OCI-LY7 (cell line): ENCODE results near the gene UBE2D1.

Experiments used
- EZH2phosphoT487 ChIP-seq: fragments of 200-600 bp; sonication (generic); IDR thresholded peaks from 2 replicates; pipeline ENCODE4 v1.6.1; 2018; ENCODE audit warnings: low read depth, borderline replicate concordance, mild to moderate bottlenecking, mixed run types, antibody characterized with exemption, low read length, moderate library complexity, mixed read lengths
- TF ChIP-seq, protein P1 (sequence below): fragments of 200-600 bp; sonication (generic); conservative IDR thresholded peaks from 2 replicates; pipeline ENCODE4 v1.5.1; 2014; ENCODE audit warnings: mild to moderate bottlenecking, antibody characterized with exemption, low read length, moderate library complexity, mixed read lengths

DNA sequence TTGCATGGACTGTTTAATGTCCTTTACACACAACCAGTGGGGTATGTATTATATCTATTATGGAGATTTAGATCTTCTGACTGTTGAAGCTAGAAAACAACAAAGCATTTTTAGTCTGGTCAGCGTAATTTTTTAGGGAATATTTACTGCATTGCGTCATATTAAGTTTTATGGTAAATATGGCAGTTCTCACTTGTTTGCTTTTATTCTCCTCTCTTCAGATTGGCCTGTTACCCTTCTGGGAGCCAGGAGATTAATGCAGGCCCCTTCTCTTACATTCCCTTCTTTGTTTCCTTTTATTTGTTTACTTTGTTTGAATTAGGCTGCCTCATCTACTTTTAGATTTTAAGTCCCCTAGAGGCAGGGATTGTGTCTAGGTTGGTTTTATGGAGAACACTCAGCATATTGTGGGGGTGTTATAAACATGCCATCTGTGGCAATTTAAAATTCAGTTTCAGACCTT, 13.8 kb downstream of the UBE2D1 start:
- TF ChIP-seq, protein P1, sequence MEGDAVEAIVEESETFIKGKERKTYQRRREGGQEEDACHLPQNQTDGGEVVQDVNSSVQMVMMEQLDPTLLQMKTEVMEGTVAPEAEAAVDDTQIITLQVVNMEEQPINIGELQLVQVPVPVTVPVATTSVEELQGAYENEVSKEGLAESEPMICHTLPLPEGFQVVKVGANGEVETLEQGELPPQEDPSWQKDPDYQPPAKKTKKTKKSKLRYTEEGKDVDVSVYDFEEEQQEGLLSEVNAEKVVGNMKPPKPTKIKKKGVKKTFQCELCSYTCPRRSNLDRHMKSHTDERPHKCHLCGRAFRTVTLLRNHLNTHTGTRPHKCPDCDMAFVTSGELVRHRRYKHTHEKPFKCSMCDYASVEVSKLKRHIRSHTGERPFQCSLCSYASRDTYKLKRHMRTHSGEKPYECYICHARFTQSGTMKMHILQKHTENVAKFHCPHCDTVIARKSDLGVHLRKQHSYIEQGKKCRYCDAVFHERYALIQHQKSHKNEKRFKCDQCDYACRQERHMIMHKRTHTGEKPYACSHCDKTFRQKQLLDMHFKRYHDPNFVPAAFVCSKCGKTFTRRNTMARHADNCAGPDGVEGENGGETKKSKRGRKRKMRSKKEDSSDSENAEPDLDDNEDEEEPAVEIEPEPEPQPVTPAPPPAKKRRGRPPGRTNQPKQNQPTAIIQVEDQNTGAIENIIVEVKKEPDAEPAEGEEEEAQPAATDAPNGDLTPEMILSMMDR: no peak
- no peak for TF ChIP-seq EZH2phosphoT487
